PFSK-1 (cell line): ENCODE results near the gene RAD51AP2.

Experiments used
- SIN3A ChIP-seq: IDR thresholded peaks from 2 replicates; pipeline ENCODE4 v1.6.1; 2012; ENCODE audit warnings: mild to moderate bottlenecking, low read length, moderate library complexity, borderline replicate concordance; ENCODE audit not compliant: insufficient read depth
- TAF1 ChIP-seq: IDR thresholded peaks from 2 replicates; pipeline ENCODE4 v1.6.1; 2012; ENCODE audit warnings: low read length, control low read depth, borderline replicate concordance; ENCODE audit not compliant: insufficient read depth
- TF ChIP-seq, protein P1 (sequence below), 2 experiments: IDR thresholded peaks; 2 replicates each; pipeline versions ENCODE4 v1.6.1 to v1.8.0; 2011 to 2012; ENCODE audit warnings: low read depth in 2 of 2, low read length in 2 of 2, control low read depth in 1 of 2, inconsistent platforms in 1 of 2, mild to moderate bottlenecking in 1 of 2, moderate library complexity in 1 of 2; ENCODE audit not compliant: insufficient read depth in 1 of 2

DNA sequence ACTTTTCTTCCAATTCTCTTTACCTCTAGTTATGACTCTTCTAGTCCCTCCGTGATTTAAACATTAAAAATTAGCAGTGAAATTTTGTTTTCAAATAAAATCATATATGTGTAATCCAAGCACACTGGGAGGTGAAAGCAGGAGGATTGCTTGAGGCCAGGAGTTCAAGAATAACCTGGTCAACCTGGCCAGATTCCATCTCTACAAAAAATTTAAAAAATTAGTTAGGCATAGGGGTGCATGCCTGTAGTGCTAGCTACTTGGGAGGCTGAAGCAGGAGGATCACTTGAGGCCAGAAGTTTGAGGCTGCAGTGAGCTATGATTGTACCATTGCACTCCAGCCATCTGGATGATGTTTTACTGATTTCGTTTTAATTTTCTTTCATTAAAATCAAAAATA lies 15.3 kb upstream of the RAD51AP2 start:
- TF ChIP-seq TAF1 (no peak), SIN3A (no peak)
- TF ChIP-seq, protein P1, sequence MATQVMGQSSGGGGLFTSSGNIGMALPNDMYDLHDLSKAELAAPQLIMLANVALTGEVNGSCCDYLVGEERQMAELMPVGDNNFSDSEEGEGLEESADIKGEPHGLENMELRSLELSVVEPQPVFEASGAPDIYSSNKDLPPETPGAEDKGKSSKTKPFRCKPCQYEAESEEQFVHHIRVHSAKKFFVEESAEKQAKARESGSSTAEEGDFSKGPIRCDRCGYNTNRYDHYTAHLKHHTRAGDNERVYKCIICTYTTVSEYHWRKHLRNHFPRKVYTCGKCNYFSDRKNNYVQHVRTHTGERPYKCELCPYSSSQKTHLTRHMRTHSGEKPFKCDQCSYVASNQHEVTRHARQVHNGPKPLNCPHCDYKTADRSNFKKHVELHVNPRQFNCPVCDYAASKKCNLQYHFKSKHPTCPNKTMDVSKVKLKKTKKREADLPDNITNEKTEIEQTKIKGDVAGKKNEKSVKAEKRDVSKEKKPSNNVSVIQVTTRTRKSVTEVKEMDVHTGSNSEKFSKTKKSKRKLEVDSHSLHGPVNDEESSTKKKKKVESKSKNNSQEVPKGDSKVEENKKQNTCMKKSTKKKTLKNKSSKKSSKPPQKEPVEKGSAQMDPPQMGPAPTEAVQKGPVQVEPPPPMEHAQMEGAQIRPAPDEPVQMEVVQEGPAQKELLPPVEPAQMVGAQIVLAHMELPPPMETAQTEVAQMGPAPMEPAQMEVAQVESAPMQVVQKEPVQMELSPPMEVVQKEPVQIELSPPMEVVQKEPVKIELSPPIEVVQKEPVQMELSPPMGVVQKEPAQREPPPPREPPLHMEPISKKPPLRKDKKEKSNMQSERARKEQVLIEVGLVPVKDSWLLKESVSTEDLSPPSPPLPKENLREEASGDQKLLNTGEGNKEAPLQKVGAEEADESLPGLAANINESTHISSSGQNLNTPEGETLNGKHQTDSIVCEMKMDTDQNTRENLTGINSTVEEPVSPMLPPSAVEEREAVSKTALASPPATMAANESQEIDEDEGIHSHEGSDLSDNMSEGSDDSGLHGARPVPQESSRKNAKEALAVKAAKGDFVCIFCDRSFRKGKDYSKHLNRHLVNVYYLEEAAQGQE (IDR thresholded peaks at IDR 0.05; ENCODE audit: insufficient read depth in 1 of 2, low read depth in 2 of 2, low read length in 2 of 2): no peak
